Measurements from ENCODE around the gene AKR1C3.

DNA sequence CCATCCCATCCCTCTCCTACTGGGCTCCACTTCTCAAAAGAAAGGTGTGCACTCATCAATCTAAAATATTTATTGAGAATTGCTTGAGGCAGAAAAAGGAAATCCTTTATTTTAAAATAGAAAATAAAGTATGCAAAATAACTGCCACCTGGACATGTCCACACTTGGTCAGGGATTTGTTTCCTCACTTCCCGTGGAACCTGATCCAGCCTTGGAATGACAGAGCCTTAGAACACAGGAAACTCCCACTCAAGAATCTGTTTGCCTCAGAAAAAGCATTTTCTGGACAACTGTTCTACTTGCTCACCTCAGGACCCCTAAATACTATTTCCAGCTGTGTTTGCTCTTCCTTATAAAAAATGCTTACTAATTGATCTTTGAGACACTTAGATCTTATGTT, 61.7 kb downstream of the AKR1C3 start:
- no peak for TF ChIP-seq POLR2A (IDR thresholded peaks at IDR 0.05)
- TF ChIP-seq, protein P1, sequence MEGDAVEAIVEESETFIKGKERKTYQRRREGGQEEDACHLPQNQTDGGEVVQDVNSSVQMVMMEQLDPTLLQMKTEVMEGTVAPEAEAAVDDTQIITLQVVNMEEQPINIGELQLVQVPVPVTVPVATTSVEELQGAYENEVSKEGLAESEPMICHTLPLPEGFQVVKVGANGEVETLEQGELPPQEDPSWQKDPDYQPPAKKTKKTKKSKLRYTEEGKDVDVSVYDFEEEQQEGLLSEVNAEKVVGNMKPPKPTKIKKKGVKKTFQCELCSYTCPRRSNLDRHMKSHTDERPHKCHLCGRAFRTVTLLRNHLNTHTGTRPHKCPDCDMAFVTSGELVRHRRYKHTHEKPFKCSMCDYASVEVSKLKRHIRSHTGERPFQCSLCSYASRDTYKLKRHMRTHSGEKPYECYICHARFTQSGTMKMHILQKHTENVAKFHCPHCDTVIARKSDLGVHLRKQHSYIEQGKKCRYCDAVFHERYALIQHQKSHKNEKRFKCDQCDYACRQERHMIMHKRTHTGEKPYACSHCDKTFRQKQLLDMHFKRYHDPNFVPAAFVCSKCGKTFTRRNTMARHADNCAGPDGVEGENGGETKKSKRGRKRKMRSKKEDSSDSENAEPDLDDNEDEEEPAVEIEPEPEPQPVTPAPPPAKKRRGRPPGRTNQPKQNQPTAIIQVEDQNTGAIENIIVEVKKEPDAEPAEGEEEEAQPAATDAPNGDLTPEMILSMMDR (IDR thresholded peaks at IDR 0.05), result no peak
